Panc1 (cell line): ENCODE results near the gene VEZT.

Experiments used
- CTCF ChIP-seq: fragments of 450-650 bp; IDR thresholded peaks from 2 replicates; pipeline ENCODE4 v1.5.1; 2017; ENCODE audit warnings: mild to moderate bottlenecking
- POLR2AphosphoS5 ChIP-seq: IDR thresholded peaks from 2 replicates; pipeline ENCODE4 v1.6.1; 2012; ENCODE audit warnings: mild to moderate bottlenecking, low read depth, low read length, moderate library complexity
- TCF7L2 ChIP-seq: IDR thresholded peaks from 2 replicates; pipeline ENCODE4 v1.6.1; 2011; ENCODE audit warnings: mild to moderate bottlenecking, low read depth, low read length, inconsistent platforms

GRCh38 chr12:95337146-95337545 lies 119.5 kb downstream of the VEZT start:
- TF ChIP-seq CTCF (no peak), TCF7L2 (no peak), POLR2AphosphoS5 (no peak)
